Activated naive CD8-positive, alpha-beta T cell treated with anti-CD3 and anti-CD28 coated beads, Interleukin-2, amount 10 ng/mL, durations not matched to agents 7 days and 5 days (primary cell): ENCODE results near the gene PPP1R9A. TPM values are rescaled to one million over a fixed set of nuclear protein-coding genes. Genes with fewer than 3 reads are reported as not detected.
"Not testable (repeated sequence)": the region's sequence is repeated elsewhere in the genome, so short reads cannot be mapped to it uniquely, and the experiment has no call there.

Experiments
- ATAC-seq: fragments of 150-1000 bp; cut with Tn5 transposase; one replicate; pipeline ENCODE4 v1.10.0; 2021; ENCODE audit warnings: low read depth, moderate library complexity
- POLR2A ChIA-PET: fragments of 350-600 bp; sonication (Branson Sonifier 250); formaldehyde crosslinking; loops from one replicate; lab custom pipeline; 2021; ENCODE audit warnings: antibody characterized with exemption; lab: Charles Lee
- DNase-seq: peaks from one replicate; pipeline ENCODE4 v3.0.0; 2021
- H3K27ac Mint-ChIP-seq: one replicate; pipeline ENCODE4 v1.8.0; 2022; ENCODE audit warnings: mild to moderate bottlenecking, mixed read lengths
- H3K27me3 Mint-ChIP-seq: one replicate; pipeline ENCODE4 v1.8.0; 2022; ENCODE audit warnings: mild to moderate bottlenecking, moderate library complexity, mixed read lengths
- H3K36me3 Mint-ChIP-seq: one replicate; pipeline ENCODE4 v1.8.0; 2021; ENCODE audit warnings: mild to moderate bottlenecking, mixed read lengths
- H3K4me1 Mint-ChIP-seq: one replicate; pipeline ENCODE4 v1.8.0; 2021; ENCODE audit warnings: mixed read lengths
- H3K4me3 Mint-ChIP-seq: one replicate; pipeline ENCODE4 v1.8.0; 2022; ENCODE audit warnings: mild to moderate bottlenecking, moderate library complexity, mixed read lengths
- H3K9me3 Mint-ChIP-seq: one replicate; pipeline ENCODE4 v1.8.0; 2021; ENCODE audit warnings: mixed read lengths
- total RNA-seq, 2 experiments: library from RNA; stranded (reverse); gene quantifications; one replicate each; pipeline ENCODE4 v1.2.3, GENCODE V29; 2021

PPP1R9A gene
- total RNA-seq, 2 experiments from 2014 or later: 0.06 to 0.42 TPM

GRCh38 chr7:95004618-95005247 lies 97.3 kb downstream of the PPP1R9A start:
- DNase-seq (no peak), ATAC-seq (no peak)
- Mint-ChIP-seq H3K4me3 (no peak overlapping the region), H3K27ac (no peak overlapping the region), H3K4me1 (no peaks in the 10 kb centered on the region), H3K9me3 (no peaks in the 10 kb centered on the region), H3K36me3 (no peaks in the 10 kb centered on the region), H3K27me3 (peaks cover 3% of the 10 kb centered on the region)
- POLR2A ChIA-PET: no interaction called here

GRCh38 chr7:95006010-95006409 lies 98.6 kb downstream of the PPP1R9A start:
- H3K4me1 Mint-ChIP-seq: no peaks in the 10 kb centered on the region
- no peak overlapping the region for H3K27ac Mint-ChIP-seq
- DNase-seq: no peak
- no peak for ATAC-seq
- no peak overlapping the region for H3K4me3 Mint-ChIP-seq
- H3K36me3 Mint-ChIP-seq: no peaks in the 10 kb centered on the region
- H3K27me3 Mint-ChIP-seq: no peaks in the 10 kb centered on the region
- POLR2A ChIA-PET: no interaction called here
- H3K9me3 Mint-ChIP-seq: no peaks in the 10 kb centered on the region

GRCh38 chr7:95008773-95009172 lies 101.4 kb downstream of the PPP1R9A start:
- H3K4me1 Mint-ChIP-seq, DNase-seq, H3K36me3 Mint-ChIP-seq, H3K27ac Mint-ChIP-seq, ATAC-seq, H3K4me3 Mint-ChIP-seq, H3K27me3 Mint-ChIP-seq, POLR2A ChIA-PET, H3K9me3 Mint-ChIP-seq: not testable (repeated sequence)

GRCh38 chr7:95011146-95011928 lies 103.9 kb downstream of the PPP1R9A start:
- H3K4me3 Mint-ChIP-seq: no peak overlapping the region
- no peaks in the 10 kb centered on the region for H3K9me3 Mint-ChIP-seq
- ATAC-seq (no peak), DNase-seq (no peak)
- POLR2A ChIA-PET: no interaction called here
- no peaks in the 10 kb centered on the region for H3K27me3 Mint-ChIP-seq
- H3K36me3 Mint-ChIP-seq: no peaks in the 10 kb centered on the region
- H3K4me1 Mint-ChIP-seq: no peaks in the 10 kb centered on the region
- H3K27ac Mint-ChIP-seq: no peak overlapping the region

- POLR2A ChIA-PET: no interaction called here
- Mint-ChIP-seq H3K27me3 (no peaks in the 10 kb centered on the region), H3K4me1 (no peaks in the 10 kb centered on the region), H3K27ac (no peak overlapping the region), H3K4me3 (no peak overlapping the region), H3K9me3 (no peaks in the 10 kb centered on the region), H3K36me3 (no peaks in the 10 kb centered on the region)
- ATAC-seq (no peak), DNase-seq (no peak)
These were observed 104.6 kb downstream of the PPP1R9A start for GRCh38 chr7:95011995-95012394.

- no peaks in the 10 kb centered on the region for H3K27me3 Mint-ChIP-seq
- H3K36me3 Mint-ChIP-seq: no peaks in the 10 kb centered on the region
- ATAC-seq (no peak), DNase-seq (no peak)
- no peaks in the 10 kb centered on the region for H3K9me3 Mint-ChIP-seq
- POLR2A ChIA-PET: no interaction called here
- no peak overlapping the region for H3K4me3 Mint-ChIP-seq
- H3K27ac Mint-ChIP-seq: no peak overlapping the region
- H3K4me1 Mint-ChIP-seq: no peaks in the 10 kb centered on the region
These were observed 110.6 kb downstream of the PPP1R9A start for GRCh38 chr7:95018021-95018420.

GRCh38 chr7:95026018-95026417 lies 118.6 kb downstream of the PPP1R9A start:
- no peaks in the 10 kb centered on the region for H3K36me3 Mint-ChIP-seq
- H3K27ac Mint-ChIP-seq: no peak overlapping the region
- peaks cover 4% of the 10 kb centered on the region for H3K9me3 Mint-ChIP-seq
- H3K4me1 Mint-ChIP-seq: no peaks in the 10 kb centered on the region
- no peak for ATAC-seq
- DNase-seq: no peak
- POLR2A ChIA-PET: no interaction called here
- H3K27me3 Mint-ChIP-seq: no peaks in the 10 kb centered on the region
- H3K4me3 Mint-ChIP-seq: no peak overlapping the region

- DNase-seq (no peak), ATAC-seq (no peak)
- no peaks in the 10 kb centered on the region for H3K4me1 Mint-ChIP-seq
- peaks cover 4% of the 10 kb centered on the region for H3K9me3 Mint-ChIP-seq
- H3K27ac Mint-ChIP-seq: no peak overlapping the region
- H3K27me3 Mint-ChIP-seq: no peaks in the 10 kb centered on the region
- POLR2A ChIA-PET: no interaction called here
- H3K4me3 Mint-ChIP-seq: no peak overlapping the region
- H3K36me3 Mint-ChIP-seq: no peaks in the 10 kb centered on the region
These were observed 119.2 kb downstream of the PPP1R9A start for GRCh38 chr7:95026421-95027072.

GRCh38 chr7:95027234-95027872 lies 120.0 kb downstream of the PPP1R9A start:
- ATAC-seq (no peak), DNase-seq (no peak)
- no peaks in the 10 kb centered on the region for H3K36me3 Mint-ChIP-seq
- no peak overlapping the region for H3K27ac Mint-ChIP-seq
- no peak overlapping the region for H3K4me3 Mint-ChIP-seq
- H3K27me3 Mint-ChIP-seq: no peaks in the 10 kb centered on the region
- peaks cover 4% of the 10 kb centered on the region for H3K9me3 Mint-ChIP-seq
- no peaks in the 10 kb centered on the region for H3K4me1 Mint-ChIP-seq
- POLR2A ChIA-PET: no interaction called here

GRCh38 chr7:95028683-95029082 lies 121.3 kb downstream of the PPP1R9A start:
- Mint-ChIP-seq H3K4me3 (no peak overlapping the region), H3K36me3 (no peaks in the 10 kb centered on the region), H3K9me3 (peaks cover 4% of the 10 kb centered on the region), H3K27ac (no peak overlapping the region), H3K27me3 (no peaks in the 10 kb centered on the region), H3K4me1 (no peaks in the 10 kb centered on the region)
- ATAC-seq (no peak), DNase-seq (no peak)
- POLR2A ChIA-PET: no interaction called here

- POLR2A ChIA-PET: no interaction called here
- no peak for DNase-seq
- Mint-ChIP-seq H3K27me3 (no peaks in the 10 kb centered on the region), H3K27ac (no peak overlapping the region), H3K9me3 (no peaks in the 10 kb centered on the region), H3K36me3 (no peaks in the 10 kb centered on the region), H3K4me3 (no peak overlapping the region), H3K4me1 (no peaks in the 10 kb centered on the region)
- ATAC-seq: no peak
These were observed 127.9 kb downstream of the PPP1R9A start for GRCh38 chr7:95035295-95035694.

- ATAC-seq (no peak), DNase-seq (no peak)
- POLR2A ChIA-PET: no interaction called here
- no peaks in the 10 kb centered on the region for H3K9me3 Mint-ChIP-seq
- H3K4me1 Mint-ChIP-seq: no peaks in the 10 kb centered on the region
- no peak overlapping the region for H3K4me3 Mint-ChIP-seq
- no peak overlapping the region for H3K27ac Mint-ChIP-seq
- H3K36me3 Mint-ChIP-seq: no peaks in the 10 kb centered on the region
- no peaks in the 10 kb centered on the region for H3K27me3 Mint-ChIP-seq
These were observed 133.6 kb downstream of the PPP1R9A start for GRCh38 chr7:95041031-95041430.

- no peak for ATAC-seq
- Mint-ChIP-seq H3K4me3 (no peak overlapping the region), H3K27ac (no peak overlapping the region), H3K36me3 (no peaks in the 10 kb centered on the region), H3K9me3 (no peaks in the 10 kb centered on the region), H3K4me1 (no peaks in the 10 kb centered on the region), H3K27me3 (peaks cover 2% of the 10 kb centered on the region)
- POLR2A ChIA-PET: no interaction called here
- no peak for DNase-seq
These were observed 138.0 kb downstream of the PPP1R9A start for GRCh38 chr7:95045236-95045923.
